Caco-2 (cell line): Measurements from ENCODE around the gene C1QL2. TPM values are rescaled to one million over a fixed set of nuclear protein-coding genes. Genes with fewer than 3 reads are reported as not detected.

Experiments
- BruUV-seq: library from RNA; stranded (reverse); fragments of 400-500 nt; replicated peaks from 2 replicates; lab custom pipeline; 2021; lab: Mats Ljungman, UMichigan
- CTCF ChIA-PET: fragments of 300-600 bp; sonication (Branson Sonifier 250); formaldehyde crosslinking; loops from one replicate; lab custom pipeline; 2022; ENCODE audit warnings: antibody characterized with exemption; lab: Charles Lee
- POLR2A ChIA-PET: fragments of 300-600 bp; sonication (Branson Sonifier 250); formaldehyde crosslinking; loops from one replicate; lab custom pipeline; 2022; ENCODE audit warnings: antibody characterized with exemption; lab: Charles Lee
- DNase-seq, 2 experiments: peaks; one replicate each; pipeline versions ENCODE4 v3.0.0 to v3.0.0-alpha.2; 2020 to 2022
- H3K27me3 ChIP-seq: replicated peaks from 2 replicates; pipeline ENCODE4 v1.6.0; 2011; ENCODE audit warnings: low read length; ENCODE audit not compliant: control insufficient read depth, insufficient read depth
- H3K36me3 ChIP-seq: 2 replicates; pipeline ENCODE4 v1.5.1; 2011; ENCODE audit warnings: low read length; ENCODE audit not compliant: control insufficient read depth, insufficient read depth
- H3K4me1 ChIP-seq: fragments of 250-450 bp; sonication (Bioruptor Pico); 2 replicates; pipeline ENCODE4 v1.5.1; 2020; ENCODE audit warnings: mild to moderate bottlenecking
- H3K4me3 ChIP-seq: 2 replicates; pipeline ENCODE4 v1.5.1; 2011; ENCODE audit warnings: low read depth, mild to moderate bottlenecking, control low read depth, low read length
- H3K9me3 ChIP-seq: fragments of 250-450 bp; sonication (Bioruptor Pico); 2 replicates; pipeline ENCODE4 v1.5.1; 2020; ENCODE audit warnings: mild to moderate bottlenecking, moderate library complexity
- H3K27ac Mint-ChIP-seq: one replicate; pipeline ENCODE4 v1.8.0; 2022; ENCODE audit warnings: mixed read lengths; ENCODE audit not compliant: unreplicated experiment
- H3K27me3 Mint-ChIP-seq: one replicate; pipeline ENCODE4 v1.8.0; 2022; ENCODE audit warnings: mixed read lengths; ENCODE audit not compliant: insufficient read depth, unreplicated experiment
- H3K36me3 Mint-ChIP-seq: one replicate; pipeline ENCODE4 v1.8.0; 2022; ENCODE audit warnings: mild to moderate bottlenecking, mixed read lengths; ENCODE audit not compliant: insufficient read depth, unreplicated experiment
- H3K4me1 Mint-ChIP-seq: one replicate; pipeline ENCODE4 v1.8.0; 2022; ENCODE audit warnings: low read depth, mixed read lengths; ENCODE audit not compliant: unreplicated experiment
- H3K4me3 Mint-ChIP-seq: one replicate; pipeline ENCODE4 v1.8.0; 2022; ENCODE audit warnings: mild to moderate bottlenecking, moderate library complexity, mixed read lengths; ENCODE audit not compliant: unreplicated experiment
- H3K9me3 Mint-ChIP-seq: one replicate; pipeline ENCODE4 v1.8.0; 2022; ENCODE audit warnings: mixed read lengths; ENCODE audit not compliant: unreplicated experiment
- CTCF ChIP-seq, 2 experiments: fragments of 200-600 bp in 1 of 2; IDR thresholded peaks; 1 replicate in 1 of 2; 2 replicates in 1 of 2; pipeline versions ENCODE4 v1.5.1 to v1.8.0; 2011 to 2022; ENCODE audit warnings: antibody characterized with exemption in 1 of 2, control low read depth in 1 of 2, inconsistent platforms in 1 of 2, low read depth in 1 of 2, low read length in 1 of 2, mild to moderate bottlenecking in 1 of 2, moderate library complexity in 1 of 2; ENCODE audit not compliant: insufficient read depth in 1 of 2, severe bottlenecking in 1 of 2, unreplicated experiment in 1 of 2
- intact Hi-C: fragments of 100-400 bp; cut with micrococcal nuclease; formaldehyde crosslinking; loops from one replicate; pipeline ENCODE4 v1.10.0; 2022; ENCODE audit not compliant: unreplicated experiment
- total RNA-seq: library from RNA; stranded (reverse); gene quantifications from 2 replicates; pipeline ENCODE4 v1.2.3, GENCODE V29; 2022

The C1QL2 gene
- total RNA-seq, 1 experiment from 2014 or later, result not detected

GRCh38 chr2:119142824-119143223, 15.7 kb downstream of the C1QL2 start:
- Histone ChIP-seq H3K9me3 (no peaks in the 10 kb centered on the region), H3K27me3 (no peaks in the 10 kb centered on the region), H3K4me3 (no peak overlapping the region), H3K4me1 (no peaks in the 10 kb centered on the region), H3K36me3 (no peaks in the 10 kb centered on the region)
- POLR2A ChIA-PET, result no interaction called here
- peaks cover 22% of the 10 kb centered on the region for H3K27me3 Mint-ChIP-seq
- H3K36me3 Mint-ChIP-seq, result no peaks in the 10 kb centered on the region
- intact Hi-C loops, result no loop called here
- TF ChIP-seq CTCF (IDR thresholded peaks at IDR 0.05; ENCODE audit: insufficient read depth in 1 of 2, low read depth in 1 of 2, low read length in 1 of 2, severe bottlenecking in 1 of 2, unreplicated experiment in 1 of 2), result no peak
- DNase-seq, result no peak
- BruUV-seq, result no TSS peak
- CTCF ChIA-PET, result no interaction called here
- no peak overlapping the region for H3K4me3 Mint-ChIP-seq
- no peak overlapping the region for H3K27ac Mint-ChIP-seq
- H3K4me1 Mint-ChIP-seq, result no peaks in the 10 kb centered on the region
- no peaks in the 10 kb centered on the region for H3K9me3 Mint-ChIP-seq

- Mint-ChIP-seq H3K4me1 (no peaks in the 10 kb centered on the region), H3K27ac (no peak overlapping the region), H3K36me3 (no peaks in the 10 kb centered on the region), H3K9me3 (no peaks in the 10 kb centered on the region), H3K27me3 (peaks cover 30% of the 10 kb centered on the region), H3K4me3 (no peak overlapping the region)
- DNase-seq, result no peak
- intact Hi-C loops, result no loop called here
- no peaks in the 10 kb centered on the region for H3K4me1 ChIP-seq
- no peaks in the 10 kb centered on the region for H3K9me3 ChIP-seq
- H3K27me3 ChIP-seq, result 0 out of 2 replicates have a peak, but pooled peaks cover 2% of the 10 kb centered on the region
- TF ChIP-seq CTCF (IDR thresholded peaks at IDR 0.05; ENCODE audit: insufficient read depth in 1 of 2, low read depth in 1 of 2, low read length in 1 of 2, severe bottlenecking in 1 of 2, unreplicated experiment in 1 of 2), result no peak
- BruUV-seq, result no TSS peak
- no peak overlapping the region for H3K4me3 ChIP-seq
- CTCF ChIA-PET, result interaction anchor here (0.6 kb wide), 1 partner anchor 8 kb away, joined by 3 read pairs; no protein-coding TSS in a partner anchor
- no peaks in the 10 kb centered on the region for H3K36me3 ChIP-seq
- POLR2A ChIA-PET, result no interaction called here
Measured at GRCh38 chr2:119137502-119137901, 21.0 kb downstream of the C1QL2 start.

- Histone ChIP-seq H3K4me3 (no peak overlapping the region), H3K4me1 (no peaks in the 10 kb centered on the region), H3K36me3 (no peaks in the 10 kb centered on the region), H3K9me3 (no peaks in the 10 kb centered on the region), H3K27me3 (0 out of 2 replicates have a peak, but pooled peaks cover 2% of the 10 kb centered on the region)
- intact Hi-C loops, result no loop called here
- ChIA-PET CTCF (no interaction called here), POLR2A (no interaction called here)
- Mint-ChIP-seq H3K36me3 (no peaks in the 10 kb centered on the region), H3K27ac (no peak overlapping the region), H3K4me3 (no peak overlapping the region), H3K4me1 (no peaks in the 10 kb centered on the region), H3K9me3 (no peaks in the 10 kb centered on the region), H3K27me3 (peaks cover 29% of the 10 kb centered on the region)
- TF ChIP-seq CTCF (IDR thresholded peaks at IDR 0.05; ENCODE audit: insufficient read depth in 1 of 2, low read depth in 1 of 2, low read length in 1 of 2, severe bottlenecking in 1 of 2, unreplicated experiment in 1 of 2), result no peak
- no peak for DNase-seq
- BruUV-seq, result no TSS peak
Measured at GRCh38 chr2:119136872-119137271, 21.7 kb downstream of the C1QL2 start.
